Stimulated activated memory B cell treated with anti-CD40 and anti-IgM and Interleukin-4, amounts not matched to agents 10 μg/mL and 1 μg/mL and 100 μg/mL, for 72 hours (primary cell): ENCODE measurements around the gene WDR86.
A peak's percentile ranks its signal among the peaks of the same experiment; 100 is the strongest.

Experiments used
- ATAC-seq: fragments of 150-1000 bp; cut with Tn5 transposase; 2 replicates; pipeline ENCODE4 v1.10.0; 2021
- H3K27ac Mint-ChIP-seq: one replicate; pipeline ENCODE4 v1.8.0; 2022; ENCODE audit warnings: mild to moderate bottlenecking, mixed read lengths
- H3K27me3 Mint-ChIP-seq: one replicate; pipeline ENCODE4 v1.8.0; 2022; ENCODE audit warnings: mixed read lengths
- H3K36me3 Mint-ChIP-seq: one replicate; pipeline ENCODE4 v1.8.0; 2022; ENCODE audit warnings: mixed read lengths
- H3K4me1 Mint-ChIP-seq: one replicate; pipeline ENCODE4 v1.8.0; 2022; ENCODE audit warnings: mixed read lengths
- H3K4me3 Mint-ChIP-seq: one replicate; pipeline ENCODE4 v1.8.0; 2022; ENCODE audit warnings: mild to moderate bottlenecking, moderate library complexity, mixed read lengths
- H3K9me3 Mint-ChIP-seq: one replicate; pipeline ENCODE4 v1.8.0; 2022; ENCODE audit warnings: mixed read lengths

WDR86 gene

GRCh38 chr7:151433721-151434400, 24.0 kb upstream of the WDR86 start:
- ATAC-seq = no peak
- no peaks in the 10 kb centered on the region for H3K9me3 Mint-ChIP-seq
- H3K27me3 Mint-ChIP-seq = peaks cover 49% of the 10 kb centered on the region
- H3K4me3 Mint-ChIP-seq = no peak overlapping the region
- peaks cover 18% of the 10 kb centered on the region for H3K4me1 Mint-ChIP-seq
- no peaks in the 10 kb centered on the region for H3K36me3 Mint-ChIP-seq
- H3K27ac Mint-ChIP-seq = no peak overlapping the region

DNA sequence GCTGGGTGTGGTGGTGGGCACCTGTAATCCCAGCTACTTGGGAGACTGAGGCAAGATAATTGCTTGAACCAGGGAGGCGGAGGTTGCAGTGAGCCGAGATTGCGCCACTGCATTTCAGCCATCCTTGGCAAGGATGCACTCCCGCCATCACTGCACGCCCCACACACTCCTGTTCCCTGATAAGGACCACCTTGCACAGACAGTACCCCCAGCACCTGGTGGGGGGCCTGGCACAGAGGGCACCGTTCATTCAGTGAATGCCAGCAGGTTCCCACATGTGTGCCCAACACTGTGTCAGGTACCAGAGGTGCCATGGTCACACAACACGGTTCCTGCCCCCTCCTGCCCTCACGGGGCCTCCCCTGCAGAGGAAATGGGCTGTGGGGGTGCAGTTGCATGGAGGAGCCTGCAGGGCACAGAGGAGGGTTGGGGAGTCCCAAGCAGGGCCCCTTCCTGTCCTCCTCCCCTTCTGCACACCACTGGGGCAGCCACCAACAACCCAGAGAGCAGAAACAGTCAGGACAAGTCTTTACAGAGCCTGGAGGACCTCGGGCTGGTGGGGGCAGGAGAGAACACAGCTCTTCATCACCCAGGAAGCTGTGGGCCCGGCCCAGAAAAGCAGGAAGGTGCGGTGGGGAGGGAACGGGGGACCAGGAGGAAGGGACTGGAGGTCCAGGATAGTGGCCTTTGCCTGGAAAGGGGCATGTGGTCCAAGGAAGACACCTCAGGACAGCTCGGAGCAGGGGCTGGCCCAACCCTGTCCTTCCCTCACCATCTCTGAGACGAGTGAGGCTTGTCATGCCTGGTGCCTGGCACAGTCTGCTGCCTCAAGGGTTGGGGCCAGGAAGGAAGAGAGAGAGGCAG, 23.1 kb upstream of the WDR86 start:
- Mint-ChIP-seq H3K27me3 (peaks cover 49% of the 10 kb centered on the region), H3K4me1 (peaks cover 24% of the 10 kb centered on the region), H3K36me3 (no peaks in the 10 kb centered on the region), H3K9me3 (no peaks in the 10 kb centered on the region), H3K4me3 (no peak overlapping the region), H3K27ac (no peak overlapping the region)
- peak; percentile 65 for ATAC-seq

DNA sequence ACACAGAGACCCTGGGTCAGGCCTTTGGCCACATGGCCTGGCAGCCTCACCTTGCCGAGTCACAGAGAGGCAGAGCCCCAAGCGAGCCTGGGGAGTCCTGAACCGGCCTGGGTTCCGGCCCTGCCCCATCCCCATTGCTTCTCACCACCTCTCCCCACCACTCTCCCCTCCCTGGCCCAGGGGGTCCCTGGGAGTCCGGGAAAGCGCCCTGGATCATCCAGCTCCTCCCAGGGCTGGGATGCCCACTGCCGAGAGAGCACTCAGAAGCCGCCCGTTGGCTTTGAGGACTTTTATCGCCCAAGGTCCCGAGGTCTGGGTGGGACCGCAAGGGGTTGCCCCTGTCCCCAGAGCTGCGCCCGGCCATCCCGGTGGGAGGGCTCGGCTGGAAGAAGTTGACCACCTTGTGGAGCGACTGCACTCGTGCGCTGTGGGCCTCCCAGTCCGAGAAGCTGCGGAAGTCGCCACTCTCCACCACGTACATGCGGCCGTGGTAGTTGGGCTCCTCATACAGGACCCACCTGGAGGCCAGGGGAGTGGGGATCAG, 22.0 kb upstream of the WDR86 start:
- Mint-ChIP-seq H3K9me3 (no peaks in the 10 kb centered on the region), H3K36me3 (no peaks in the 10 kb centered on the region), H3K4me3 (no peak overlapping the region), H3K4me1 (peaks cover 24% of the 10 kb centered on the region), H3K27ac (no peak overlapping the region), H3K27me3 (peaks cover 50% of the 10 kb centered on the region)
- no peak for ATAC-seq

- H3K27me3 Mint-ChIP-seq = peaks cover 50% of the 10 kb centered on the region
- H3K27ac Mint-ChIP-seq = no peak overlapping the region
- peaks cover 24% of the 10 kb centered on the region for H3K4me1 Mint-ChIP-seq
- no peaks in the 10 kb centered on the region for H3K36me3 Mint-ChIP-seq
- ATAC-seq = no peak
- H3K9me3 Mint-ChIP-seq = no peaks in the 10 kb centered on the region
- no peak overlapping the region for H3K4me3 Mint-ChIP-seq
These were observed 21.5 kb upstream of the WDR86 start for GRCh38 chr7:151431281-151431767.

GRCh38 chr7:151430391-151431205, 20.8 kb upstream of the WDR86 start:
- Mint-ChIP-seq H3K4me3 (no peak overlapping the region), H3K4me1 (peaks cover 24% of the 10 kb centered on the region), H3K27ac (no peak overlapping the region), H3K27me3 (peaks cover 50% of the 10 kb centered on the region), H3K36me3 (no peaks in the 10 kb centered on the region), H3K9me3 (no peaks in the 10 kb centered on the region)
- no peak for ATAC-seq

DNA sequence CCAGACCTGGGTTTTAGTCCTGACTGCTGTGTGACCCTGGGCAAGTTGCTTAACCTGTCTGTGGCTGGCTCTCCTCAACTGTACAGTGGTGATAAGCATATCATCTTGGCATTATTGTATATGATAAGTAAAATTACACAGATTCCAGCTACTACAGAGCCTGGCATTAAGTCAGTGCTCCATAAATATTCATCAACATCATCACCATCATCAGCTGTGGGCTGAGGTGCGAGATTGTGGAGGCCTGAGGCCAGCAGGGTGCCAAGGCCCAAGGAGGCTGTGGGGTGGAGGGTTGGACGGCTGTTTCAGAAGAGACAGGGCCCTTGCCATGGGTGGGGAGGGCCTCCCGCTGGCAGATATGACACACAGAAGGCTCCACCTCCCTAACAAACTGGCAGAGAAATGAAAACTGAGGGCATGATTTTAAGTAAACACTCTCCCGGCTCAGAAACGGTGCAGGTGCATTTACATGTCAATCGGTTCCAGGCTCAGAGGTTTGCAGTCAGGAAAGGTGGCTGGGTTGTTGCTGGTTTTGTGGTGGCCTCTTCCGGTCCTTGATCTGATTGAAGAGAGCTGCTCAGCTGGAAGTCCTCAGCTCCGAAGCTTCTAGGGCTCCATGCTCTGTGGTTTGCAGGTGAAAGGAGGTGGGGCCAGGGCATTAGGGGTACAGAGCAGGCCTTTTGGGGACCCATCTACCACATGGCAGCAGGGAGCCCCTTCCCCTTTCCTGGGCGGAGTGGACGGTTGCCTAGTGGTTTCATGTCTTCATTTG, 19.9 kb upstream of the WDR86 start:
- H3K4me3 Mint-ChIP-seq = no peak overlapping the region
- ATAC-seq = no peak
- H3K36me3 Mint-ChIP-seq = no peaks in the 10 kb centered on the region
- peaks cover 24% of the 10 kb centered on the region for H3K4me1 Mint-ChIP-seq
- no peak overlapping the region for H3K27ac Mint-ChIP-seq
- H3K27me3 Mint-ChIP-seq = peaks cover 50% of the 10 kb centered on the region
- no peaks in the 10 kb centered on the region for H3K9me3 Mint-ChIP-seq

GRCh38 chr7:151429237-151429559, 19.4 kb upstream of the WDR86 start:
- H3K27ac Mint-ChIP-seq = no peak overlapping the region
- no peak for ATAC-seq
- H3K4me1 Mint-ChIP-seq = peaks cover 24% of the 10 kb centered on the region

DNA sequence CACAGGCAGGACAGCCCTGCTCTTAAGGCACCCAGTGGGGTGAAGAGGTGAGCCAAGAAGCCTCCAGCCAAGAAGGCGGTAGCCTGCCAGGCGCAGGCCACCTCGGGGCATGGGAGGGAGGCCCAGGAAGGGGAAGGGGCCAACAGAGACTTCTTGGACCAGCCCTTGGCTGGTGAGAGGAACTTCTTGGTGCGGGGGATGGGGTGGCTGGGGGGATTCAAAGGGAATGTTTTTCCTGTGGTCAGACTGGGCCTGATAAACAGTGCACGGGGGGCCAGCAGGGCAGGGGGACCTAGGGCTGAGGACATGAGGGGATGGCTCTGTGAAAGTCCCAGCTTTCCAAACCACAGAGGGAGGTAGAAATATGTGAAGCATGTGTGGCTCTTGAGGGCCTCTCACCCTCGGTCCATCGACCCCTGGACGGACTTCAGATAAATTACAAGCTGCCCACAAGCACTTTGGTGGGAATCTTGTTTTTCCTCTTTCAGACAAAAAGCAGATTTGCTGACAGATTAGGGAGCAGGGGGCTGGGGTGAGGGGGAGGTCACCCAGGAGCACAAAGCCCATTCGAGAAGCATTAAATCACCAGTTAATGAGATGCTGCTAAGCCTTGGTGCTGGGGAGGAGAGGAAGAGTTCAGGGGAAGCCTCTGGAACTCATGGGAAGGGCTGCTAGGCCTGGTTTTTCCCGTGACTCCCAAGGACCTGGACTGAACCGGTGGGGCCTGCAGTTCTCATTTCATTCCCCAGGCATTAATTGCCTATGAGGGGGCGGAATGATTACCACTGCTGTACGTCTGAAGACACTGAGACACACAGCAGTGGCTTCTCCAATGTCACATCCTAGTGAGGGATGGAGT, 18.8 kb upstream of the WDR86 start:
- no peak for ATAC-seq
- Mint-ChIP-seq H3K9me3 (no peaks in the 10 kb centered on the region), H3K27ac (no peak overlapping the region), H3K36me3 (no peaks in the 10 kb centered on the region), H3K4me1 (peaks cover 24% of the 10 kb centered on the region), H3K4me3 (no peak overlapping the region), H3K27me3 (peaks cover 52% of the 10 kb centered on the region)

More at GRCh38 chr7:151429237-151429559, 19.4 kb upstream of the WDR86 start:
- H3K36me3 Mint-ChIP-seq = no peaks in the 10 kb centered on the region
- no peak overlapping the region for H3K4me3 Mint-ChIP-seq
- H3K27me3 Mint-ChIP-seq = peaks cover 50% of the 10 kb centered on the region
- no peaks in the 10 kb centered on the region for H3K9me3 Mint-ChIP-seq

DNA sequence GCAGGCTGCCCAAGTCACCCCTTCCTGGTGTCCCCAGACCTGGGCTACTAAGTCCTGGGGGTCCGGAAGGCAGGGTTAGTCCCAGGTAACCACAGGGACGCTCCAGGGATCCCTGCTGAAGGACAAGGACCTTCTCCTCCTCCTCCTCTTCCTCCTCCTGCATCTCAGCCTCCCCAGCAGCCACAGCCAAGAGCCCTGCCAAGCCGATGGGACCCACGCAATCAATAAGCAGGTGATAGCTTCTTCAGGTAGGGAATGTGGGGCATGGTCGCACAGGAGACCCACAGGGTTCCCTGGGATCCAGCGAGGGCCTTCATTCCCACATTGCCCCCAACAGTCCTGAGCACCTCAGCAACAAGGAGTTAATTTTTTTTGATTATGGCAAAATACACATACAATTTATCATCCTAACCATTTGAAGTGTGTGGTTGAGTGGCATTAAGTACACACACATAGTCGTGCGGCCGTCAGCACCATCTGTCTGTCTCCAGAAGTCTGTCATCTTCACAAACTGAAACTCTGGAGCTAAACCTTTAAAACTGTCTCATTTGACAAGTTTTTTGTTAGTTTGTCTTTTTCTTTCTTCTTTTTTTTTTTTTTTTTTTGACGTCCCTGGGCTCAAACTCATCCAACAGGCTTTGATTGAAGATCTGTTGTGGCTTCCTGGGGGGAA, 18.0 kb upstream of the WDR86 start:
- Mint-ChIP-seq H3K4me3 (no peak overlapping the region), H3K27ac (no peak overlapping the region), H3K9me3 (no peaks in the 10 kb centered on the region), H3K36me3 (no peaks in the 10 kb centered on the region), H3K4me1 (peaks cover 19% of the 10 kb centered on the region), H3K27me3 (peaks cover 55% of the 10 kb centered on the region)
- no peak for ATAC-seq

GRCh38 chr7:151426904-151427704, 17.3 kb upstream of the WDR86 start:
- no peak overlapping the region for H3K27ac Mint-ChIP-seq

GRCh38 chr7:151426441-151426903, 16.6 kb upstream of the WDR86 start:
- Mint-ChIP-seq H3K4me3 (no peak overlapping the region), H3K27ac (no peak overlapping the region), H3K4me1 (peaks cover 16% of the 10 kb centered on the region), H3K27me3 (peaks cover 64% of the 10 kb centered on the region), H3K9me3 (peaks cover 9% of the 10 kb centered on the region), H3K36me3 (no peaks in the 10 kb centered on the region)
- no peak for ATAC-seq

More at GRCh38 chr7:151426904-151427704, 17.3 kb upstream of the WDR86 start:
- Mint-ChIP-seq H3K4me1 (peaks cover 16% of the 10 kb centered on the region), H3K4me3 (no peak overlapping the region), H3K36me3 (no peaks in the 10 kb centered on the region), H3K9me3 (peaks cover 3% of the 10 kb centered on the region), H3K27me3 (peaks cover 58% of the 10 kb centered on the region)
- ATAC-seq = no peak

- H3K27ac Mint-ChIP-seq = no peak overlapping the region
- ATAC-seq = no peak
- peaks cover 10% of the 10 kb centered on the region for H3K9me3 Mint-ChIP-seq
- H3K4me3 Mint-ChIP-seq = no peak overlapping the region
- peaks cover 70% of the 10 kb centered on the region for H3K27me3 Mint-ChIP-seq
- no peaks in the 10 kb centered on the region for H3K36me3 Mint-ChIP-seq
- peaks cover 16% of the 10 kb centered on the region for H3K4me1 Mint-ChIP-seq
These were observed 16.0 kb upstream of the WDR86 start for GRCh38 chr7:151425670-151426440.
